CD4-positive, alpha-beta T cell treated with Interleukin-6 at 100 ng/mL for 8 hours (primary cell): ENCODE measurements around the gene CALCOCO2.
"Not testable (repeated sequence)": the region's sequence is repeated elsewhere in the genome, so short reads cannot be mapped to it uniquely, and the experiment has no call there.

Source experiments
- DNase-seq: peaks from one replicate; pipeline ENCODE4 v3.0.0-alpha.2; 2020; ENCODE audit warnings: mixed read lengths, low spot score

Gene CALCOCO2

DNA sequence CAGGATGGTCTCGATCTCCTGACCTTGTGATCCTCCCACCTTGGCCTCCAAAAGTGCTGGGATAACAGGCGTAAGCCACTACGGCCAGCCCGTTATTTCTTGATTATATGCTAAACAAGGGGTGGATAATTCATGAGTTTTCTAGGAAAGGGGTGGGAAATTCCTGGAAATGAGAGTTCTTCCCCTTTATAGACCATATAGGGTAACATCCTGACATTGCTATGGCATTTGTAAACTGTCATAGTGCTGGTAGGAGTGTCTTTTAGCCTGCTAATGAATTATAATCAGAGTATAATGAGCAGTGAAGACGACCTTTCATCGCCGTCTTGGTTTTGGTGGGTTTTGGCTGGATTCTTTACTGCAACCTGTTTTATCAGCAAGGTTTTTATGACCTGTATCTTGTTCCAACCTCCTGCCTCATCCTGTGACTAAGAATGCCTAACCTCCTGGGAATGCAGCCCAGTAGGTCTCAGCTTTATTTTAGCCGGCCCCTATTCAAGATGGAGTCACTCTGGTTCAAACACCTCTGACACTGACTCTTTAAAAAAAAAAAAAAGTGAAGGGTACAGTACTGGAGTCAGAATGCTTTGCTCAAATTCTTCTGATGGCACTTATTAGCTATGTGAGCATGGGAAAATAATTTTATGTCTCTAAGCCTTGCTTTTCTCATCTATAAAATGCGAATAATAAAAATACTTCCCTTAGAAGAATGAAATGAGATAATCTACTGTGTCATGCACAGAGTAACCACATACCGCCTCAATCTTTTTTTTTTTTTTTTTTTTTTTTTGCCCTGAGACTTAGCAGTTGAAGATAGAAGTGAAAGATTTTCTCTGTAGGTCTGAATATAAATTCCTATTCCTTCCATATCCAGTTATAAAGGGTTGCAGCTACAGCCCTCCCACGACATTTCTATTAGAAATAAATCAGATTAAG is 5.1 kb upstream of the CALCOCO2 start:
- DNase-seq: no peak

DNA sequence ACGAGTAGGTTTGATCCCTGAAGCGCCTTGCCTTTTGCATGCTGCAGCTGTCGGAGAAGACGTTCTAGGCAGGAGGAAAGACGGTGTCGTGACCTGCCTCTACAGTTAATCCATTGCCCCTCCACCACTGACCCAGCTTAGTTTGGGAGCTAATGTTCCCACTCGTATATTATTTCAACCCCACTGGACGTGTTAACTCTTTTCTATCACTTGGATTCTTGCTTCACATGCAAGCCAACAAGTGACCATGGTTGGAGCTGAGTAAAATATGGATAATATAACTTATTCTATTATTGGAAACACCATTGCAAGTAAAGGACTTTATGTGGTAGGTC is 681 bp downstream of the CALCOCO2 start:
- no peak for DNase-seq

DNA sequence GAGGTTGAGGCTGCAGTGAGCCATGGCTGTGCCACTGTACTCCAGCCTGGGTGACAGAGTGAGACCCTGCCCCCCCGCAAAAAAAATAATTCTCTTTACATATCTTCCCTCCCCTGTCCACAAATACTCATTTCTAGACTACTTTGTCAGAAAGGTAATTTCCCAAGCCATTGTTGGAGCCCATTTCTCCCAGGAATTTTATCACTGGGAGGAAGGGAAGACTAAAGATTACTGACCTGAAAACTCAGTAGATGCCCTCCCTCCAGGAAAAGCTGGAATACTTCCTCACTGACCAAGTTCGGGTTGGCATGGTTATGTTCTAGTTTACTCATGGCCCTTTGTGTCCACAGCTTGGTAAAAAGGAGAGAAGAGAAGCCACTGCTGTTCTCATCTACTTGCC is 4.1 kb downstream of the CALCOCO2 start:
- DNase-seq: no peak

DNA sequence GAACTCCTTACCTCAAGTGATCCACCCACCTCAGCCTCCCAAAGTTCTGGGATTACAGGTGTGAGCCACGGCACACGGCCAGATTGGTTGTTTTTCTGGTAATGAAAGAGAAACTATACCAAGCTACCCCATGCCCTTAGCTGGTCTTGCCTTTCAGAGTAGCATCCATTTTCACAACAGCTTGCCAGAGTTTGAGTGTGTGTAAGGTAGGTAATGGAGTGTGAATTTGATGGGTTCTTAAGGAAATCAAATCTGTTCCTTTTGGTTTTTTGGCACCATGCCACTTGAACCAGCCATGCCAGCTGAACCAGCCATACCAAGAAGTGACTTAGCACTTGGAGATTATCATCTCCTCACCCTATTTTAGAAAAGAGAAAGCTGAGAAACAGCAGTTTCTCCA is 5.1 kb downstream of the CALCOCO2 start:
- DNase-seq: no peak

DNA sequence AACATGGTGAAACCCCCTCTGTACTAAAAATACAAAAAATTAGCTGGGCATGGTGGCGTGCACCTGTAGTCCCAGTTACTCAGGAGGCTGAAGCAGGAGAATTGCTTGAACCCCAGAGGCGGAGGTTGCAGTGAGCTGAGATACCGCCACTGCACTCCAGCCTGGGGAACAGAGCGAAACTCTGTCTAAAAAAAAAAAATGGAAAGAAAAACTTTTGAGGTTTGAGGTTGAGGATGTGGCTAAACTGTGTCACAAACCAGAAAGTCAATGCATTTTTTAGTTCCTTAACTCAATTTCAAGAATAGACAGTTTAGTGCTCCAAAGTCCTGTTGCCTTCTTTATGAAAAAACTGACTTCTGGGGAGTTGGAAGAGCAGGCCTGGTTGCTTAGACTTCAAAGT is 6.6 kb downstream of the CALCOCO2 start:
- peak; percentile 33 for DNase-seq

DNA sequence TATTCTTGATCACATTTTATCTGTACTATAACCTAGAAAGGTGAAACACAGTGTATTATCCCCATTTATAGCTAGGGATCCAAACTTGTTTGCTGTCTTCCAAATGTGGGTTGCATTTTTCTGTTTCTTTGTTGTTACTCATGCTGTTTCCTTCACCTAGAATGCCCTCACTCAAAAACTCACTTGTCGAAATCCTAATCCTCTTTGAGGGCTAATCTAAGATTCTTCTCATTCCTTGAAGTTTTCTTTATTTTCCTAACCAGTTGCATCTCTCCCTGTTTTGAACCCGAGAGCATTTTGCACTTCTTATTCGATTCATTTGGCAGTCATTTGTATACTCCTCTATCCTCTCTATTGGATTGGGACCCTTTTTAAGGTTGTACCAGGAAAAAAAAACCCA is 9.6 kb downstream of the CALCOCO2 start:
- DNase-seq: no peak

DNA sequence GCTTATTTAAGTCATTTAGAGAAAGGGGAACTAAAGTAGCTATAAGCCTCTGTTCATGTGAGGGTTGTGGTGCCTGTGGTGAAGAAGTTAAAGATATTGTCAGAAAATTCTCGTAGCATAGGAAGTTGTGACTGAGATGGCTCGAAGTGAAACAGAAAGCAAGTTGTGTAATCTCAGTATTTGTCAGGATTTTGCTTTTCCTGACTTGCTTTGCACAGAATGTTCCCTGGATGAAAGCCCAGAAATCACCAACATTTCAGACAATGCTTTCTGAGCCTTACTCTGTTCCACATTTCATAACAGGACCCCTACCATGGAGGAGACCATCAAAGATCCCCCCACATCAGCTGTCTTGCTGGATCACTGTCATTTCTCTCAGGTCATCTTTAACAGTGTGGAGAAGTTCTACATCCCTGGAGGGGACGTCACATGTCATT is 10.6 kb downstream of the CALCOCO2 start:
- peak; percentile 54 for DNase-seq

DNA sequence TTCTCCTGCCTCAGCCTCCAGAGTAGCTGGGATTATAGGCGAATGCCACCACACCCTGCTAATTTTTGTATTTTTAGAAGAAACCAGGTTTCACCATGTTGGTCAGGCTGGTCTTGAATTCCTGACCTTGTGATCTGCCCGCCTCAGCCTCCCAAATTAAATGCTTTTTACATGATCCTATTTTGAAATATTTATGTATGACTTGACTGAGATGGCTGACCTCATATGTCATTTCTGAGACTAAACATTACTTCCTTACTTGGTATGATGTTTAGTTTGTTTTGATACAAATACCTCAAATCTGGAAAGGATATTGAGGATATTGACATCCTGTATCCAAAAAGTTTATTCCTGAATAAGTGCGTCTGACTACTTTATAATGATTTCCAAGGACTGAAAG is 11.9 kb downstream of the CALCOCO2 start:
- no peak for DNase-seq

DNA sequence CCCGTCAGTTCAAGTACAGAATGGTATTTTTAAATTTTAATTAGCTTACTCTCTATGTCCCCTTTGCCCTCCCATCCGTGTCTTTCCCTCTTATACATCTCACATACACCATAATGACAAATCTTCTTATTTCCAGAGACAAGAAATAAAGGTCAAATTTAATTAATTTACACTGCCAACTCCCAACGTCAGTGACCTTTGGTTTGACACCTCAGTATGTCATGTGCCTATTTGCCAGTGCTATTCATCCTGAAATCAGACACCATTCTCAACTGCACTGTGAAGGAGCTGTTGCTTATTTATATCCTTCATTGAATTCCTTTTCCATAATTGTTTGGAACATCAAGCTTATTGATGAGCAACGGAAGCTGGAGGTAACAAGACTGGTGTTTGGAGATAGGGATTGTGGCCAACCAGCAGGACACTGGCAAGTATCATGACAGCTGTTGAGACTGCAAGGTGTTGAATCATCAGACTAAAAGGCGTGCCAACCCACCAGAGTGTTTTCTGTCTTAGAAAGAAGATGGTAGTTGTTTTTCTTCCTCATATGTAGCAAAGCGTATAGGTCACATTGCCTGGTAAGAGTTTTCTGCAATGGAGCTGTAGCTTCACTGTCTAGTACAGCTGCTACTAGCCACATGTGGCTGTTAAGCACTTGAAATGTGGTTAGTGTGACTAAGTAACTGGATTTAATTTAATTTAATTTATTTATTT is 12.5 kb downstream of the CALCOCO2 start:
- DNase-seq: no peak

DNA sequence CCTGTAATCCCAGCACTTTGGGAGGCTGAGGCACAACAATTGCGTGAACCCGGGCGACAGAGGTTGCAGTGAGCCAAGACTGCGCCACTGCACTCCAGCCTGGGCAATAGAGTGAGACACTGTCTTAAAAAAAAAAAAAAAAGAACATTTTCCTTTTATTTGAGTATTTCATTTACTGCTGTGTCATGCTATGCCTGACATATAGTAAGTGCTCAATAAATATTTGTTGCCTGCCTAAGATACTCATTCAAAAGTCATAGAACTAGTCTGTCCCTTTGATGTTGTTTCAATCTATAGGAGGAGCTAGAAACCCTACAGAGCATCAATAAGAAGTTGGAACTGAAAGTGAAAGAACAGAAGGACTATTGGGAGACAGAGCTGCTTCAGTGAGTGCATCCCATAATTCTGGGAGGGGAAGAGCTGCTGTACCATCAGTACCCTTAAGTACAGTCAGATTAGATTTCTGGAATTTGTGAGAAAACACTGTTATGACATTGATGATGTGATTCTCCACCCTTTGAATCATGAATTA is 20.0 kb downstream of the CALCOCO2 start:
- no peak for DNase-seq

DNA sequence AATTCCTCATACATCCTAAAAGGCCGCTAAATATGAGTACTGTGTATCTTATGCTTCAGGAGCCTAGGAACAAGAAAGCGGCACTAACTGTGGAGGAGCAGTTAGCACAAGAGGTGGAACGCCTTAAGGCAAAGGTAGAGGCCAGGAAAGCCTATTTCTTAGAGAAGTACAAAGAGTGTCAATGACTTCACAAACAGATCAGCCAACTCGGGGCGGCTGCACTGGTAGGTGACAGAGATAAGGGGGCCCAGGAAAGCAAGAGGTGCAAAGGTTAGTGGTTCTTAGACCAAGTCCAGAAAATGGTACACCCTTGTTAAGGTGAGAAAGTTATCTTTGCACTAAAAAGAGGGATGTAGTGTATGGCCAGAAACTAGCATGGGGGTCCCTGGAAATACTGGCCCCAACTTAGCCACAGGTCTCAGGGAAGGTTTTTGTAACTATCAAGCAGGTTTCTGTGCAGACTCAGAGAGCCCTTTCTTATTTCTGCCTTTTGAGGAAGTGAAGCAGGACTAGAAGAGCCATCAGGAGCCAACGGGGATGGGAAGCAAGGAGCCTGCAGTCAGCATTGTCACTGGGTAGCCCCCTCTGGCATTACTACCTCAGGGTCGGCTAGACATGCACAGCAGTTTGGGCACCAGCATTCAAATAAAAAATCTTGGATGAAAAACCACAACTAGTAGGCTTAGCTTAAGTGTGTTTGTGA is 24.1 kb downstream of the CALCOCO2 start:
- DNase-seq: no peak

DNA sequence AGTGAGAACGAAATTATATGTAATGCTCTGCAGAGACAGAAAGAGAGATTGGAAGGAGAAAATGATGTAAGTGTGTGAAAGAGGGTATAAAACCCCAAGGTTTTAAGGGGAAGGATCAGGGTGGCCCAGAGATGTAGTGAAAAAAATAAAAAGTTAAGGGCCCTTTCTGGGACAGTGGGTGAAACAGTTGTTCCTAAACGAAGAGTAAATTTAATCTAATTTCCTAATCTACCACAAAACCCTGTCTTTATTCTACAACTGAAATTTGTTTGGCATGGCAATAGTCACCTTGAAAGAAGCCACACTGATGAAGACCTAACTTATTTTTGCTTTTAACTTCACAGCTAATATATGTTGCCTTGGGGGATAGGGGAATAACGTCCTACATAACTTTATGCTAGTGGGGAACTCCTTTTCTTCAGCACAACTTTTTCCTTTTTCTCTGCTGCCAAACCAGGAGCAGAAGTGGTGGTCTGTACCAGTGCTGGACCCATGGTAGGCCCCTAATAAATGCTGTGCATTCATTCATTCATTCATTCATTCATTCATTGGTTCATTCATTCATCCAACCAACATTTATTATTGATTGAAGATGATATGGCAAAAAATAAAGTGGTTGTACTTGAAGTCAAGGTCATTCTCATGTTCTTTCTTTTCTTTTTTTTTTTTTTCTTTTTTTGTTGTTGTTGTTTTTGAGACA is 25.4 kb downstream of the CALCOCO2 start:
- no peak for DNase-seq

DNA sequence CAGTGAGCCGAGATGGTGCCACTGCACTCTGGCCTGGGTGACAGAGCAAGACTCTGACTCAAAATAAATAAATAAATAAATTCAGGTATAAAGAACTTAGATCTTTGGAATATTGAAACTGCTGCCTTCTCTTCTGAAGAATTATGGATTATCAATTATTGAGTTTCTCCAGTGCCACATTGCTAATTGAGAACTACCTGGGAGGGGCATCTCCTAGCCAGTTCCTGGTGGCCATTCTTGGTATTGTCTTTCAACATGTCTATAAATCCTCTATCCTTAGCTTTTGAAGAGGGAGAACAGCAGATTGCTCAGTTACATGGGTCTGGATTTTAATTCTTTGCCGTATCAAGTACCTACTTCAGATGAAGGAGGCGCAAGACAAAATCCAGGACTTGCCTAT is 29.2 kb downstream of the CALCOCO2 start:
- no peak for DNase-seq

DNA sequence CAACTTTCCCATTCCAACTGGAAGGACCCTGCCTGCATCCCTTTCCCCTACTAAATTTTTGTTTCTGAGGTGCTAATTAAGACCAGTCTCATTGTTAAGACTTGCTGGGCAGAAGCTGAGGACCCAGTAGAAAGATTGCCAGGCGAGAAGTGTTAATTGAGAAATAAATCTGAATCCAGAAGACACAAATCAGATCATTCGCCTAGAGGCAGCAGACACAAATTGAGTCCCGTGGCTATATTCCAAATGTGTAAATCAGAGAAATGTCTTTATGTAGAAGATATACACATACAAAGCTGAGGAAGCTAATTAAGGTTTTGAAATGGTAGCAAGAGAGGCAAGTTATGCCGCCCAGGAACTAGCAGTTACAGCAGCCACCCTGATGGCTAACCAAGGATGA is 29.6 kb downstream of the CALCOCO2 start:
- no peak for DNase-seq

DNA sequence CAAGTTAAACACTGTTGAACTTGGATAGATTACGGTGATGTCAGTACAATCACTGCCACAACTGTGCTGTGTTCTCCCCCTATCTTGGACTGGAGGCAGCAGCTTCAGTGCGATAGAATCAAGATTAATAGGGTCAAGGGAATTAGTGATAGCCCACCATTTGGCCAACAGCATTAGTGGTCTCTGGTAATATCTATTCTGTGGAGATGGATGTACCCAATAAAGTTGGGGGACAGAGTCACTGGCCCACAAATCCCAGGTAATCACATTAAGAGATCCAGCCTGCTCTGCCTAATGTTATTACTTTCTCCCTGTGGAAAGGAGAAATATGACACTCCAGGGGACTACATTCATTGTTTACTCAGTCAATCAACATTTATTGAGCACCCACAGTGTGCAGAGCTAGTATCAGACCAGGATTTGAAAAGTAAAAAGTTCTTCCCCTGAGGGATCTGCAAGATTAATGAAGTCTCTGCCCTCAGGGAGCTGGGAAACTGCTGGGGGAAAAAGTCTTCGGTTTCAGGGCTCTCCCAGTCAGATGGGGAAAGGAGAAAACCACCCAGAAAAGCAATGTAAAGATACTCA is 38.2 kb downstream of the CALCOCO2 start:
- no peak for DNase-seq

DNA sequence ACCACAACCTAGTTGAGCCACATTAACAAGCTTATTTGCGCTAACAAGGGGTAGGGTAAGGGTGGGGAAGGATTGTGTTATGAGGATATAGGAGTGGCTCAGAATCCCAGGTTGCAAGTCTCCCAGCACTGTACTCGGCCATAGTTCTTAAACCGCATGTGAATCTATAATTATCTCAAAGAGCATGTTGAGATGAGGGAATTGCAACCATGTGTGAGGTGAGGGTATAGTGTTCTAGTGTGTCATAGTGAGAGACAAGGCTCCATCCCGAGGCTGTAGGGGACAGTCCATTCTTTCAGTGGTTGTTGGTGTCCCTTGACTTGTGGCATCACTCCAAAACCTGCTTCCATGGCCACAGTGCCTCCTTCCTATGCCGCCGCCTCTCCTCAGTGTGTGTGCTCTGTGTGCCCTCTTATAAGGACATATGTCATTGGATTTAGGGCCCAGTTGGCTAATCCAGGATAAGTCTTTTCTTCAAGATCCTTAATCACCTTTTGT is 39.0 kb downstream of the CALCOCO2 start:
- DNase-seq: no peak

DNA sequence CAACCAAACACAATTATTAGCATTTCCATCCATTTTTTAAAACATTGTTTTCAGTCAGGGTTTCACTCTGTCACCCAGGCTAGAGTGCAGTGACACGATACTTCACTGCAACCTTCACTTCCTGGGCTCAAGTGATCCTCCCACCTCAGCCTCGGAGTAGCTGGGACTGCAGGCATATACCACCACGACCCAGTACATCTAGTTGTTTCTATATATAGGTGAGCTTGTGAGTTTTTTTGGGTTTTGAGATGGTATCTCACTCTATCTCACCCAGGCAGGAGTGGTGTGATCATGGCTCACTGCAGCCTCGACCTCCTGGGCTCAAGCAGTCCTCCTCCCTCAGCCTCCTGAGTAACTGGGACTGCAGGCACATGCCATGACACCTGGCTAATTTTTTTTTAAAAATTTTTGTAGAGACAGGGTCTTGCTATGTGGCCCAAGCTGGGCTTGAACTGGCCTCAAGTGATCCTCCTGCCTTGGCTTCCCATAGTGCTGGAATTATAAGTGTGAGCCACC is 40.3 kb downstream of the CALCOCO2 start:
- no peak for DNase-seq

DNA sequence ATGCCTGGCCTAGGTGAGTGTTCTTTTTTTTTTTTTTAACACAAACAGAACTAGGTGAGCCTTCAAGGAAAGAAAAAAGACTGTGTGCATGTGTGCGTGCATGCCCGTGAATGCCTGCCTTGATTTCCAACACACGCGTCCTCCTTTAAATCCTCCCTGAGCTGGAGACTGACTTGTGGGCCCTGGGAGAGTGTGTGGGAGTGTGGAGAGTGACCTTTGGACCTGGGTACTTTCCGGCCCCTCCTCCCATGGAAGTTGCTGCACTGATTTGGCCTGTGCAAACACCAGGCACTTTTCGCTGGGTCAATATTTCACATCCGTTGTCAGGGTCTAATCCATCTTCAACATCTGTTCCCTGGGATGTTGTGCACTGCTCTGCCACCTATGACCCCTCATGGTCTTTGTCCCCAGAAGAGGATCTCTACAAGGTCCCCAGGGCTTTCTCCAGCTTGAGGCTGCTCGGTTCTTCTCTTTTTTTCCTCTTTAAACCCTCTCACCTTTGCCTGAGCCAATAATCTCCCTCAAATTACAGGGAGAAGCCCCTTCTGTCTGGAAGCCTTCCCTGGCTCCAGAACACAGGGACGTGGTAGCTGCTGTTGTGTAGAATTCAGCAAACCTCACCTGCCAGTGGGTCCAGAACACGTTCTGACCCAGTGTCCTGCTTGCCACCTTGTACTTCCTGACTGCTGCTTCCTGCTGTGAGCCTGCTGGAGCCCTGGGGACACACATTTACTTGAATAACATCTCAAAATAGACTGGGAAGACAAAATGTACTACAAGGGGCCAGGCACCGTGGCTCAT is 40.9 kb downstream of the CALCOCO2 start:
- no peak for DNase-seq

DNA sequence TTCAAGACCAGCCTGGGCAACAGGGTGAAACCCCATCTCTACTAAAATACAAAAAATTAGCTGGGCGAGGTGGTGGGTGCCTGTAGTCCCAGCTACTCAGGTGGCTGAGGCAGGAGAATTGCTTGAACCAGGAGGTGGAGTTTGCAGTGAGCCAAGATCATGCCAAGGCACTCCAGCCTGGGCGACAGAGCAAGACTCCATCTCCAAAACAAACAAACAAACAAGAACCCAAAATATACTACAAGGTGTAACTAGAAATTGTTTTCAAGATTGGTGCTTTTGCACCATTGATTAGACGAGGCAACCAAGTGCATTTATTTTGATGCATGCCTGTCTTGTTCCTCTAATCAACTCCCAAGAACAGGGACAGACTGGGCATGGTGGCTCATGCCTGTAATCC is 41.6 kb downstream of the CALCOCO2 start:
- DNase-seq: not testable (repeated sequence)

DNA sequence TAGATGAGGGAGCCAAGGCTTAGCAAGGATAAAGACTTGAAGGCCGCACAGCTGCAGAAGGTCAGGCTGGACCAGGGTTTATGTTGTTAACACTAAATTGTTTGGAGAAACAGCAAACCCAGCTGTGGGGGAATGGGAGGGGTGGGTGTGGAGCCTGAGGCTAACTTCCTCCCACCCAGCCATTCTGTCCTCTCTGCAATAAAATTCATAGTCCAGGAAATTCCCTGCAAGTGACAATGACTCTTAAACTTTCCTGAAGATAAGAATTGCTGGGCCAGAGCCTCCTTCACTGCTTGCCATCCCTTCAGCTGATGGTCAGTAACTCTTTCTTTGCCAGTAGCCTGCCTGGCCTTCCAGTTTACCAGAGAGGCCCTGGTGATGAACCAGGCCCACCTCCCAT is 42.4 kb downstream of the CALCOCO2 start:
- DNase-seq: no peak
